GM23248 (cell line): Measurements from ENCODE around the gene MRPL4. TPM values are rescaled to one million over a fixed set of nuclear protein-coding genes. Genes with fewer than 3 reads are reported as not detected.

Experiments used
- DNase-seq: peaks from one replicate; pipeline ENCODE4 v3.0.0-alpha.2; 2015
- H2AFZ ChIP-seq: fragments of 200-600 bp; sonication (generic); 2 replicates; pipeline ENCODE4 v1.6.1; 2016; ENCODE audit warnings: antibody characterized with exemption
- H3F3A ChIP-seq: fragments of 200-600 bp; sonication (generic); 2 replicates; pipeline ENCODE4 v1.6.1; 2016; ENCODE audit warnings: mild to moderate bottlenecking, antibody characterized with exemption, mixed run types; ENCODE audit not compliant: insufficient read depth
- H3K27ac ChIP-seq: fragments of 200-600 bp; sonication (generic); 2 replicates; pipeline ENCODE4 v1.5.1; 2016; ENCODE audit warnings: mild to moderate bottlenecking
- H3K27me3 ChIP-seq: fragments of 200-600 bp; sonication (generic); replicated peaks from 2 replicates; pipeline ENCODE4 v1.6.1; 2016; ENCODE audit warnings: mild to moderate bottlenecking; ENCODE audit not compliant: insufficient read depth
- H3K36me3 ChIP-seq: fragments of 200-600 bp; sonication (generic); 2 replicates; pipeline ENCODE4 v1.6.1; 2016; ENCODE audit warnings: low read depth, mild to moderate bottlenecking
- H3K4me1 ChIP-seq: fragments of 200-600 bp; sonication (generic); 2 replicates; pipeline ENCODE4 v1.6.1; 2016; ENCODE audit warnings: mild to moderate bottlenecking; ENCODE audit not compliant: insufficient read depth
- H3K4me2 ChIP-seq: fragments of 200-600 bp; sonication (generic); one replicate; pipeline ENCODE4 v1.6.1; 2016; ENCODE audit warnings: mild to moderate bottlenecking; ENCODE audit not compliant: unreplicated experiment
- H3K4me3 ChIP-seq: fragments of 200-600 bp; sonication (generic); 2 replicates; pipeline ENCODE4 v1.5.1; 2016; ENCODE audit warnings: mild to moderate bottlenecking
- H3K79me2 ChIP-seq: fragments of 200-600 bp; sonication (generic); 2 replicates; pipeline ENCODE4 v1.6.1; 2016; ENCODE audit warnings: mild to moderate bottlenecking; ENCODE audit not compliant: insufficient read depth
- H3K9ac ChIP-seq: fragments of 200-600 bp; sonication (generic); 2 replicates; pipeline ENCODE4 v1.6.1; 2016; ENCODE audit warnings: mild to moderate bottlenecking
- H3K9me2 ChIP-seq: fragments of 200-600 bp; sonication (generic); 2 replicates; pipeline ENCODE4 v1.6.1; 2016; ENCODE audit warnings: mixed run types, mild to moderate bottlenecking, moderate library complexity; ENCODE audit not compliant: insufficient read depth
- H3K9me3 ChIP-seq: fragments of 200-600 bp; sonication (generic); one replicate; pipeline ENCODE4 v1.6.1; 2017; ENCODE audit warnings: low read depth
- H4K20me1 ChIP-seq: fragments of 200-600 bp; sonication (generic); 2 replicates; pipeline ENCODE4 v1.6.0; 2016; ENCODE audit not compliant: insufficient read depth
- EZH2 ChIP-seq: fragments of 200-600 bp; sonication (generic); IDR thresholded peaks from 2 replicates; pipeline ENCODE4 v1.6.1; 2018; ENCODE audit warnings: antibody characterized with exemption, mild to moderate bottlenecking; ENCODE audit not compliant: insufficient read depth, poor library complexity, severe bottlenecking
- EZH2phosphoT487 ChIP-seq: fragments of 200-600 bp; sonication (generic); IDR thresholded peaks from 2 replicates; pipeline ENCODE4 v1.6.1; 2018; ENCODE audit warnings: antibody characterized with exemption, moderate library complexity, mild to moderate bottlenecking, low read depth; ENCODE audit not compliant: insufficient read depth
- WGBS, 2 experiments: methylation state at CpG; one replicate each; pipeline ENCODE4 v1.1.6; 2015 to 2017; ENCODE audit warnings: low lambda C conversion rate in 2 of 2, low coverage in 1 of 2; ENCODE audit errors: missing lambda C conversion rate in 2 of 2; 5-methylcytosine and 5-hydroxymethylcytosine counted together
- in situ Hi-C: fragments of 300-500 bp; cut with MboI; formaldehyde crosslinking; loops from 2 replicates; pipeline ENCODE4 v1.15.0; 2020
- polyA plus RNA-seq: library from polyadenylated mRNA; unstranded; fragments of >200 nt; fragmentation: Nextera tagmentation; extraction: Ambion mirVana; gene quantifications from 2 replicates; pipeline ENCODE4 v1.2.1, GENCODE V29; 2016
- total RNA-seq: library from RNA; depleted of rRNA; stranded (reverse); fragments of >200 nt; shearing (Covaris generic); gene quantifications from 2 replicates; pipeline ENCODE4 v1.2.3, GENCODE V29; 2014

The MRPL4 gene
- total and polyA plus RNA-seq, 2 experiments from 2014 or later = 73.9 to 101 TPM

GRCh38 chr19:10291554-10292205 lies 39.7 kb downstream of the MRPL4 start:
- no peak for TF ChIP-seq EZH2
- TF ChIP-seq EZH2phosphoT487 = no peak
- in situ Hi-C loops = no loop called here
- Histone ChIP-seq H3K4me1 (no peaks in the 10 kb centered on the region; the same call in 1 of the 2 replicates), H3K27me3 (no peaks in the 10 kb centered on the region), H3K9ac (peak overlapping the region; percentile 70), H3K36me3 (no peaks in the 10 kb centered on the region), H4K20me1 (no peaks in the 10 kb centered on the region), H3K4me2 (peak overlapping the region; percentile 80), H3K9me3 (no peaks in the 10 kb centered on the region), H3K79me2 (no peaks in the 10 kb centered on the region), H3K4me3 (peak overlapping the region; percentile 72), H3K9me2 (no peaks in the 10 kb centered on the region), H2AFZ (peak overlapping the region; percentile 76), H3F3A (no peaks in the 10 kb centered on the region), H3K27ac (no peak overlapping the region)
- peak; percentile 58 for DNase-seq
- 3% methylated on average over 34 to 49 of the region's 49 CpGs for WGBS, 2 experiments

GRCh38 chr19:10292206-10292788 lies 40.3 kb downstream of the MRPL4 start:
- H4K20me1 ChIP-seq = no peaks in the 10 kb centered on the region
- peak; percentile 91 for DNase-seq
- H3K27ac ChIP-seq = no peak overlapping the region
- in situ Hi-C loops = no loop called here
- peak overlapping the region; percentile 72 for H3K4me3 ChIP-seq
- no peaks in the 10 kb centered on the region for H3K27me3 ChIP-seq
- peak overlapping the region; percentile 76 for H2AFZ ChIP-seq
- H3K79me2 ChIP-seq = no peaks in the 10 kb centered on the region
- 6 to 7% methylated on average over 28 to 45 of the region's 45 CpGs for WGBS, 2 experiments
- no peaks in the 10 kb centered on the region for H3F3A ChIP-seq
- no peaks in the 10 kb centered on the region for H3K9me2 ChIP-seq
- no peaks in the 10 kb centered on the region; the same call in 1 of the 2 replicates for H3K4me1 ChIP-seq
- no peaks in the 10 kb centered on the region for H3K36me3 ChIP-seq
- H3K9me3 ChIP-seq = no peaks in the 10 kb centered on the region
- H3K9ac ChIP-seq = peak overlapping the region; percentile 70
- peak overlapping the region; percentile 80 for H3K4me2 ChIP-seq
- TF ChIP-seq EZH2 = no peak
- no peak for TF ChIP-seq EZH2phosphoT487

- in situ Hi-C loops = no loop called here
- TF ChIP-seq EZH2 (no peak), EZH2phosphoT487 (no peak)
- H3K9me2 ChIP-seq = no peaks in the 10 kb centered on the region
- no peak overlapping the region for H3K9ac ChIP-seq
- no peaks in the 10 kb centered on the region for H3F3A ChIP-seq
- H3K27me3 ChIP-seq = no peaks in the 10 kb centered on the region
- H3K27ac ChIP-seq = no peak overlapping the region
- WGBS, 2 experiments = 34 to 38% methylated on average over 54 to 56 of the region's 56 CpGs
- H3K4me3 ChIP-seq = peak overlapping the region; percentile 72
- DNase-seq = peak; percentile 29
- H3K9me3 ChIP-seq = no peaks in the 10 kb centered on the region
- no peak overlapping the region for H2AFZ ChIP-seq
- no peak overlapping the region for H3K4me2 ChIP-seq
- no peaks in the 10 kb centered on the region for H3K79me2 ChIP-seq
- H4K20me1 ChIP-seq = no peaks in the 10 kb centered on the region
- H3K36me3 ChIP-seq = no peaks in the 10 kb centered on the region
- H3K4me1 ChIP-seq = no peaks in the 10 kb centered on the region; the same call in 1 of the 2 replicates
Measured at GRCh38 chr19:10292789-10293636, 41.0 kb downstream of the MRPL4 start.

- no peaks in the 10 kb centered on the region for H3K36me3 ChIP-seq
- no peak overlapping the region for H3K4me2 ChIP-seq
- H3K4me3 ChIP-seq = no peak overlapping the region
- no peaks in the 10 kb centered on the region for H3K79me2 ChIP-seq
- in situ Hi-C loops = no loop called here
- no peaks in the 10 kb centered on the region for H3K27me3 ChIP-seq
- no peaks in the 10 kb centered on the region for H3F3A ChIP-seq
- 45 to 46% methylated on average over 49 of the region's 49 CpGs for WGBS, 2 experiments
- H2AFZ ChIP-seq = no peak overlapping the region
- no peak overlapping the region for H3K9ac ChIP-seq
- no peaks in the 10 kb centered on the region; the same call in 1 of the 2 replicates for H3K4me1 ChIP-seq
- no peaks in the 10 kb centered on the region for H3K9me3 ChIP-seq
- TF ChIP-seq EZH2 (no peak), EZH2phosphoT487 (no peak)
- no peaks in the 10 kb centered on the region for H3K9me2 ChIP-seq
- no peaks in the 10 kb centered on the region for H4K20me1 ChIP-seq
- no peak for DNase-seq
- no peak overlapping the region for H3K27ac ChIP-seq
Measured at GRCh38 chr19:10293637-10294367, 41.8 kb downstream of the MRPL4 start.
